Hematopoietic multipotent progenitor cell treated with erythropoietin and hydrocortisone succinate and interleukin-3 and kit ligand, for 8 days (in vitro differentiated cells): ENCODE results near the gene TMEM63A.
A peak's percentile ranks its signal among the peaks of the same experiment; 100 is the strongest.

Experiments
- DNase-seq: peaks from one replicate; pipeline ENCODE4 v3.0.0-alpha.2; 2015

Gene TMEM63A

GRCh38 chr1:225883616-225884265, 1.6 kb upstream of the TMEM63A start:
- DNase-seq = no peak

DNA sequence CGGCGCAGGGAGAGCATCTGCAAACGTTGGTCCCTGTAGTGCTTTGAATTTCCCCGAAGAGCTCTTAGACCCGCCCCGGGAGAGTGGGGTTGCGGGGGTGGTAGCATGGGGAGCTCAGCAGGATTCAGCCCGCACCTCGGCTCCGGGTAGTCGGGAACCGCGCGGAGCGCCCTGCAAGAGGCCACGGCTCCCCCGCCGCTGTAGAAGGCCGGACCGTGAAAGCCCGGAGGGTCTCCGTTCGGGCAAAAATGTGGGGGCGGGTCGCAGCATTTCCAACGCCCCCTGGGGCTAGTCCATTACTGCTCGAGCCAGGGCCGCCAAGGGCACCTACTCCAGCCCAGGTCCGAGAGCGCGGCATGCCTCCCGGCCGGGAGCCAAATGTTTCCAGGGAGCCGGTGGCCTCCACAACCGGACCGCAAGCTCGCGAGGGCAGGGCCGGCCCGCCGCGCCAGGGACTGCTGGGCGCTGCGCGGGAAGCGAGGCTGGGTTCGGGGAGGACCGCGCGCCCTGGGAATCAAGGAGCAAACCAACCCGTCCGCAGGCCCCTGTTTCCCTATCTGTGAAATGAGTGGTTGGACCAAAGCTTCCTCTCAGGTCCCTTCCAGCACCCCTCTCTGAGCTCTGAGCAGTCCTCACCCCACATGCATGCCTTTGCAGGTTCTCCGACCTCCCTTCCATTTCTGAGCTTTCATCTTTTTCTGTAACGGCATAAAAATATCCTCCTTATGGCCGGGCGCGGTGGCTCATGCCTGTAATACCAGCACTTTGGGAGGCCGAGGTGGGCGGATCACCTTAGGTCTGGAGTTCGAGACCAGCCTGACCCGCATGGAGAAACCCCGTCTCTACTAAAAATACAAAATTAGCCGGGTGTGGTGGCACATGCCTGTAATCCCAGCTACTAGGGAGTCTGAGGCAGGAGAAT, 775 bp upstream of the TMEM63A start:
- DNase-seq = peak; percentile 53

- peak; percentile 45 for DNase-seq
These were observed 860 bp downstream of the TMEM63A start for GRCh38 chr1:225881081-225881958.

DNA sequence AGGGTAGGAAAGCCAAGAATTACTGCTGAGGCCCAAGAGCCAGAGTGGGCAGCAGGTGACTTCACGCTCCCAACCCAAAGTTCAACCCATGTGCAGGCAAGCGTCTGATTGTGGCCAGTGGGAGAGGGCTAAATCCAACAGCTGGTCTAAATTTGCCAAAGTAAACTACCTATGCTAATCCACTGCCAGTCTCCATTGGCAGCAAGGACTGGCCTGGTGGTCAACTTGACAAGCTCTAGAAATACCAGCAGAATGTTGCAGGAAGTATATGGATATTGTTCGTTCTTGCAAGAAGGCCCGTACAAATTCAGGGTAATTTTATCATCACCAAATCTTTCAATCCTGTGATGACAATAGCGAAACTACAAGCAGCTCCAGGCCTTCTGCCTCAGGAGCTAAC, 1.5 kb downstream of the TMEM63A start:
- no peak for DNase-seq

GRCh38 chr1:225880222-225880588, 2.0 kb downstream of the TMEM63A start:
- DNase-seq = no peak

GRCh38 chr1:225879521-225880221, 2.5 kb downstream of the TMEM63A start:
- DNase-seq = peak; percentile 54

- no peak for DNase-seq
These were observed 3.9 kb downstream of the TMEM63A start for GRCh38 chr1:225878282-225878681.

- peak; percentile 35 for DNase-seq
These were observed 4.6 kb downstream of the TMEM63A start for GRCh38 chr1:225877580-225877979.

- no peak for DNase-seq
These were observed 5.2 kb downstream of the TMEM63A start for GRCh38 chr1:225876900-225877510.

DNA sequence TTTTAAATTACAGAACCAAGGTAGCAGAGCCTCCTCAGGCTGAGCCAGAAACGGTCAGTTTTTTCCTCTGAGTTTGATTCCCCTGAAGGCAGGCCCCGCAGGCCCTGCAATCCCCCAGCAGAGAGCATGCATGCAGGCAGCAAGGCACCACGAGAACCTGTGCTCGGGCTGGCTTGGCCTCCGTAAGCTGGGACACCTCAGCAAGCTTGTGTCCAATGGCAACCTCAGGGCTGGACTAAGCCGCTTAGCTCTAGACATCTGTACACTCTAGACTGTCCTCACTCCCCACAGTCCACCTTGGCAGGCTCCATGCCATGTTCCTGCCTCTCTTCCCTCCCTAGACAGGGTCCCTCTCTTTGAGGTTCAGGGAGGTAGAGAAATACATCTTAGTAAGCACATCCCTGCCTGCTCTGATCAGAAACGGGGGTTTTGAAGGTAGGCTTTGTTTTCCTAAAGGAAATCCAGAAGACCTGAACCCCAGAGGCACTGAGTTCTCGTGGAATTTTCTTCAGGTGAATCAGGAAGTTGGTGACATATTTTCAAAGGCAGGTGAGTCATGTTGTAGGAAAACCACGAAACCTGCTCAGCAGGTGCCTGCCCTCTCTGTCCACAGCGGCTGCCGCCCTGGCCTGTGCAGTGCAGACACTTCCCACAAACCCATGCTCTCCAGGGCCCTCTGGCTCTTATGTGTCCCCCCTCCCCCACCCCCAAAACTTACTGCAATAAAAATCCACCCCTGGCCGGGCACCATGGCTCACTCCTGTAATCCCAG, 7.0 kb downstream of the TMEM63A start:
- DNase-seq = no peak

- no peak for DNase-seq
These were observed 7.7 kb downstream of the TMEM63A start for GRCh38 chr1:225874431-225874830.

GRCh38 chr1:225873281-225873850, 8.8 kb downstream of the TMEM63A start:
- DNase-seq = no peak

DNA sequence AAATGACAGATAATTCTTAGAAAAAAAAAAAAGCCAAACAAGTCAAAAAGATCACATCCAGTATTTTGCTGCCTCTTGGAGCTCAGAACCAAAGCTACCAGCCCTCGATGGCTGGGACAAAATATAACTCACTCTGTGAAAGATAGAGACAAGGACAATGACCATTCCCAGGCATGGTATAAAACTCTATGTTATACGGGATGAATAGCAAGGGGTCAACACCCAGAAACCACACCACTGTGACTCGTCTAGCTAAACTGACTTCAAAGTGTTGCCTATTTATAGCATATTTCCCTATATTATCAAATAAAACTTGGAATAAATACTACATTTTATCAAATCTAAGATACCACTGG, 10.1 kb downstream of the TMEM63A start:
- no peak for DNase-seq

DNA sequence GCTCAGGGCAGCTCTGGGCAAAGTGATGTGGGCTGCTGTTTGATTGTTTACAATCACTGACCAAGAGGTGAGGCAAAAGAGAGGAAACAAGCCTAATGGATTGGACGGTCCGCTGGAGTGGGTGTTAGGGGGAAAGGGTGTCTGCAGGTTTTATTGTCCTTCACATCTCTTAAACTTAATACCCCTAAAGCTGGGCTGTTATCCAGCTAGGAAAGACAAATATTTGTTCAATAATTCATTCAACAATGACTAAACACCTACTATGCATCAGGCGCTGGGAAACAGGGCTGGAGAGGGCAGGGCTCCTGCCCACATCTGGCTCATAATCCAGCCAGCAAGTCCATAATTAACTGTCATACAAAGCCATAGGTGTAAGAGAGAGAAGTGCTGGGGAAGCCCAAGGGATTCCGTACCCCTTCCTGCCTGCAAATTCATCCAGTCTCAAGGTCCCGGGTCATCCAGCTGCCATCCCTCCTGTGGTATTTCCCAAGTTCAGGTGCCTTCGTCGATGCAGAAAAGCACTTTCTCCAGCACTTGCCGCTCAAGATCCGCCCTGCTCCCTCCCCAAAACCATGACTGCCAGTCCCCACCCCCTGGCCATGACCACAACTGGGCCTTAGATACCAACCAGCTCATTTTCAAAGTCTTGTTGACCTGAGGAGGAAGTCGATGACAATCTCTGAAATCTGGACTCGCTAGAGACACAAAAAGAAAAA, 10.7 kb downstream of the TMEM63A start:
- DNase-seq = peak; percentile 24

DNA sequence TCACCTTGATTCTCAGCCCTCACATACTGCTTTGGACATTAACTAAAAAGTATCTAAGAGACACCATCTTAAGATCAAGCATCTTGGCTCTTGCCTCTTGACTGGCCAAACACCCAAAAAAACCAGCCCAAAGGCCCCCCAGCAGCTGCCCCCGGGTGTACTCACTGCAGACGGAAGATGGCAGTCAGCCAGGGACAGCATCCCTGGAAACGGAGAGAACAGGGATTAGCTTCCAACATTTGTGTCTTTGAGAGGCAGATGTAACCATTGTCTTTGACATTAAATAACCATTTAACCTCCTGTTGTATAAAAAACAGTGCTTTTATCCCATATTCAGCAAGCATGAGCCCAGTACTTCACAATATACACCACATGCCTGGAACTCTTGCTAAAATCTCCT, 11.3 kb downstream of the TMEM63A start:
- DNase-seq = no peak

DNA sequence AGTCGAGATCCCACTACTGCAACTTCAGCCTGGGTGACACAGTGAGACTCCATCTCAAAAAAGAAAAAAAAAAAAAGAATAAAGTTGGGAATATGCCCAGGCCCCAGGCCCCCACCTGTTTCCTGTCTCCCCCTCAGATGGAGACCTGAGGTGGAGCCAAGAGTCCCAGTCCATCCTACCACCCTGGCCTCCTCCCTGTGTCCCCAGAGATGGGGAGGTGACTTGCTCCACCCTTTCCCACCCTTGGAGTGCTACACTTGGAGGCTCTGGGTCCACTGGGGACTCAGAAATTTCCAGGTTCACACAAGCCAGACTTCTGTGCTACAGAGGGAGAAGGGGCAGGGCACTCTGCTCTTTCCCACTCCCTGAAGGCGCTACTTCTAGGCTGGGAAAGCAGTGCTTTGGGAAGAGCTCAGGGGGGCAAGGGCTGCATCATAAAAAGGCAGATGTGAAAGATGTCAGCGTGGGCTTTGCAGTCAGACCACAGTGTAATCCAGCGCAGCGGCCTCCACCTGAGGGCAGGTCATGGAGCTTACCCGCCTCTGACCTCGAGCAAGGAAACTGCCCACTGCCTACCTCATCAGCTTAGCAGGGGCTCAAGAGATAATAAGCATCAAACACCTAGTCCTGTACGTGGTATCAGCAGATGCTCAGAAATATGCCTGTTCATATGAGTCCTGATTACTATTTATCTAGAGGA, 13.4 kb downstream of the TMEM63A start:
- no peak for DNase-seq

DNA sequence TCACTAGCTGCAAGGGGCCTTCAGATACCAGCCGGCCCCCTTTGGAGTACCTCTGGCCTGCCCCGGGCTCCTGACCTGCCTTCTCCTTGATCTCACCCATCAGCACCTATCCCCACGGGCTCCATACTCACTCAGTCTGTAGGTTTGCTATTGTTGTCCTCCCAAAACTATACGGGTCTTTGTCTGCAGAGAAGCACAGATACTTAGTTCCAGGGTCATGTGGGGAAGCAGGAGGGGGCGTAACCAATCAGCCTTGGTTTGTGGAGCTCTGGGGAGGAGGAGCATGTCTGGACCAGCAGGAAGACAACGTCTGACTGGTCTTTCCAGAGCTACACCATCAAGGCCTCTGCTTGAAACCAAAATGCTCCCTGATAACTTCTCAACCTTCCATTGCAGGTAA, 15.2 kb downstream of the TMEM63A start:
- no peak for DNase-seq

- DNase-seq = peak; percentile 53
These were observed 15.9 kb downstream of the TMEM63A start for GRCh38 chr1:225866061-225866837.

DNA sequence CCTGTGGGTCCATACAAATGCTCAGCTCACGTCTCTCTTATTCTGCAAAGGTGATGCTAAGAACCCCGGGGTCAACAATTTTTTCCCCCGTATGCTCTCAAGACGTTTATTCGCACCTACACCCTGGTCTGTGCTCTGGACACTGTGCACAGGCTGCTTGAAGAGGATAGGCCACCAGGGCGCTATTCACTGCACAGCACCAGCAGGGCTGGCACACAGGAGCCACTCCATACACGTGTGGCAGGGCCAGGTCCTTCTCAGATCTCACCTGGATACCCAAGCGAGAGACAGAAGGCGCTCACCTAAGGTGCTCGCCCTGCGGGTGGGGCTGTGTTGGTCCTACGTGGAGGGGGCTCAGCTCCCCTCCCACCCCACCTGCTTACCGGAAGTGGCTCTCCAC, 16.7 kb downstream of the TMEM63A start:
- DNase-seq = no peak
